Astrocyte (in vitro differentiated cells and primary cell): ENCODE measurements around the gene KIF23. TPM values are rescaled to one million over a fixed set of nuclear protein-coding genes. Genes with fewer than 3 reads are reported as not detected.
"Not testable (repeated sequence)": the region's sequence is repeated elsewhere in the genome, so short reads cannot be mapped to it uniquely, and the experiment has no call there.

Experiments
- DNase-seq: peaks from one replicate; pipeline ENCODE4 v3.0.0-alpha.2; 2010; ENCODE audit warnings: low read depth
- FAIRE-seq: peaks from 2 replicates; lab custom pipeline; 2011; peaks lifted over from hg19 to GRCh38; lab: Jason Lieb, UNC
- H2AFZ ChIP-seq: 2 replicates; pipeline ENCODE4 v1.6.0; 2012; ENCODE audit warnings: low read depth, low read length, inconsistent platforms
- H3K27ac ChIP-seq: 2 replicates; pipeline ENCODE4 v1.5.1; 2011; ENCODE audit warnings: low read depth, low read length, inconsistent platforms
- H3K27me3 ChIP-seq: 2 replicates; pipeline ENCODE4 v1.6.0; 2011; ENCODE audit warnings: low read length, inconsistent platforms; ENCODE audit not compliant: insufficient read depth
- H3K36me3 ChIP-seq: 2 replicates; pipeline ENCODE4 v1.5.1; 2011; ENCODE audit warnings: low read length, inconsistent platforms; ENCODE audit not compliant: insufficient read depth
- H3K4me1 ChIP-seq: 2 replicates; pipeline ENCODE4 v1.5.1; 2011; ENCODE audit warnings: low read length, inconsistent platforms; ENCODE audit not compliant: insufficient read depth
- H3K4me2 ChIP-seq: 2 replicates; pipeline ENCODE4 v1.6.0; 2012; ENCODE audit warnings: low read length, inconsistent platforms
- H3K4me3 ChIP-seq: 2 replicates; pipeline ENCODE4 v1.5.1; 2011; ENCODE audit warnings: low read depth, mild to moderate bottlenecking, low read length, inconsistent platforms; ENCODE audit not compliant: insufficient read depth
- H3K79me2 ChIP-seq: 2 replicates; pipeline ENCODE4 v1.6.0; 2012; ENCODE audit warnings: mild to moderate bottlenecking, low read length, inconsistent platforms; ENCODE audit not compliant: insufficient read depth
- H3K9ac ChIP-seq: 2 replicates; pipeline ENCODE4 v1.6.0; 2012; ENCODE audit warnings: mild to moderate bottlenecking, low read length, inconsistent platforms
- H3K9me3 ChIP-seq: 2 replicates; pipeline ENCODE4 v1.5.1; 2012; ENCODE audit warnings: low read depth, mild to moderate bottlenecking, low read length, inconsistent platforms; ENCODE audit not compliant: insufficient read depth
- H4K20me1 ChIP-seq: 2 replicates; pipeline ENCODE4 v1.6.0; 2012; ENCODE audit warnings: low read length, inconsistent platforms; ENCODE audit not compliant: insufficient read depth
- H3K27ac Mint-ChIP-seq: one replicate; pipeline ENCODE4 v1.8.0; 2021; ENCODE audit warnings: mild to moderate bottlenecking, mixed read lengths; ENCODE audit not compliant: unreplicated experiment
- H3K27me3 Mint-ChIP-seq: one replicate; pipeline ENCODE4 v1.8.0; 2021; ENCODE audit warnings: low read depth, mixed read lengths; ENCODE audit not compliant: unreplicated experiment
- H3K36me3 Mint-ChIP-seq: one replicate; pipeline ENCODE4 v1.8.0; 2021; ENCODE audit warnings: low read depth, mixed read lengths; ENCODE audit not compliant: unreplicated experiment
- H3K4me1 Mint-ChIP-seq: one replicate; pipeline ENCODE4 v1.8.0; 2021; ENCODE audit warnings: low read depth, mixed read lengths; ENCODE audit not compliant: unreplicated experiment
- H3K4me3 Mint-ChIP-seq: one replicate; pipeline ENCODE4 v1.8.0; 2021; ENCODE audit warnings: mild to moderate bottlenecking, moderate library complexity, mixed read lengths; ENCODE audit not compliant: unreplicated experiment
- H3K9me3 Mint-ChIP-seq: one replicate; pipeline ENCODE4 v1.8.0; 2021; ENCODE audit warnings: mild to moderate bottlenecking, mixed read lengths; ENCODE audit not compliant: unreplicated experiment
- CTCF ChIP-seq: IDR thresholded peaks from 2 replicates; pipeline ENCODE4 v1.5.1; 2011; ENCODE audit warnings: low read depth, mild to moderate bottlenecking, inconsistent platforms, low read length, moderate library complexity; ENCODE audit not compliant: insufficient read depth
- EZH2 ChIP-seq: IDR thresholded peaks from 2 replicates; pipeline ENCODE4 v1.6.1; 2012; ENCODE audit warnings: mild to moderate bottlenecking, low read length, inconsistent platforms; ENCODE audit not compliant: insufficient read depth
- total RNA-seq: library from RNA; stranded (reverse); gene quantifications from 2 replicates; pipeline ENCODE4 v1.2.1, GENCODE V29; 2021

The KIF23 gene
- total RNA-seq, 1 donor from 2014 or later: 11.8 TPM

- DNase-seq (no peak), FAIRE-seq (no peak)
- Histone ChIP-seq H3K36me3 (no peaks in the 10 kb centered on the region), H3K79me2 (no peaks in the 10 kb centered on the region), H3K27ac (no peak overlapping the region), H3K4me1 (no peaks in the 10 kb centered on the region), H3K4me2 (no peak overlapping the region), H3K27me3 (no peaks in the 10 kb centered on the region), H4K20me1 (no peaks in the 10 kb centered on the region), H2AFZ (no peak overlapping the region), H3K4me3 (no peak overlapping the region), H3K9ac (no peak overlapping the region), H3K9me3 (no peaks in the 10 kb centered on the region)
- TF ChIP-seq CTCF (no peak), EZH2 (no peak)
- no peak overlapping the region for H3K27ac Mint-ChIP-seq
- H3K27me3 Mint-ChIP-seq: peaks cover 33% of the 10 kb centered on the region
- H3K4me1 Mint-ChIP-seq: no peaks in the 10 kb centered on the region
- no peak overlapping the region for H3K4me3 Mint-ChIP-seq
- no peaks in the 10 kb centered on the region for H3K9me3 Mint-ChIP-seq
- H3K36me3 Mint-ChIP-seq: no peaks in the 10 kb centered on the region
Observed at GRCh38 chr15:69377216-69377970, 36.8 kb upstream of the KIF23 start.

- H3K36me3 ChIP-seq: no peaks in the 10 kb centered on the region
- no peaks in the 10 kb centered on the region for H4K20me1 ChIP-seq
- H3K9ac ChIP-seq: no peak overlapping the region
- no peaks in the 10 kb centered on the region for H3K4me1 ChIP-seq
- no peak overlapping the region for H3K27ac ChIP-seq
- H3K36me3 Mint-ChIP-seq: no peaks in the 10 kb centered on the region
- no peaks in the 10 kb centered on the region for H3K27me3 ChIP-seq
- no peaks in the 10 kb centered on the region for H3K4me1 Mint-ChIP-seq
- peaks cover 26% of the 10 kb centered on the region for H3K27me3 Mint-ChIP-seq
- no peaks in the 10 kb centered on the region for H3K79me2 ChIP-seq
- peak overlapping the region; percentile 50 for H3K4me3 Mint-ChIP-seq
- H3K9me3 Mint-ChIP-seq: no peaks in the 10 kb centered on the region
- H3K4me2 ChIP-seq: no peak overlapping the region
- no peak overlapping the region for H3K27ac Mint-ChIP-seq
- H2AFZ ChIP-seq: no peak overlapping the region
- FAIRE-seq: no peak
- no peak for DNase-seq
- H3K4me3 ChIP-seq: no peak overlapping the region
- H3K9me3 ChIP-seq: no peaks in the 10 kb centered on the region
- TF ChIP-seq CTCF (peak; percentile 8), EZH2 (no peak)
Observed at GRCh38 chr15:69380100-69380725, 33.9 kb upstream of the KIF23 start.

- DNase-seq (no peak), FAIRE-seq (no peak)
- Histone ChIP-seq H3K79me2 (no peaks in the 10 kb centered on the region), H3K27ac (no peak overlapping the region), H3K9ac (no peak overlapping the region), H3K4me3 (no peak overlapping the region), H3K4me2 (no peak overlapping the region), H3K36me3 (no peaks in the 10 kb centered on the region), H3K27me3 (no peaks in the 10 kb centered on the region), H2AFZ (no peak overlapping the region), H4K20me1 (peaks cover 3% of the 10 kb centered on the region), H3K4me1 (no peaks in the 10 kb centered on the region), H3K9me3 (no peaks in the 10 kb centered on the region)
- H3K9me3 Mint-ChIP-seq: no peaks in the 10 kb centered on the region
- peaks cover 25% of the 10 kb centered on the region for H3K27me3 Mint-ChIP-seq
- H3K27ac Mint-ChIP-seq: no peak overlapping the region
- TF ChIP-seq CTCF (no peak), EZH2 (no peak)
- H3K36me3 Mint-ChIP-seq: no peaks in the 10 kb centered on the region
- no peaks in the 10 kb centered on the region for H3K4me1 Mint-ChIP-seq
- no peak overlapping the region for H3K4me3 Mint-ChIP-seq
Observed at GRCh38 chr15:69380726-69381105, 33.4 kb upstream of the KIF23 start.

- H3K36me3 Mint-ChIP-seq, H3K9me3 Mint-ChIP-seq, H3K4me3 Mint-ChIP-seq, DNase-seq, H4K20me1 ChIP-seq, H3K27ac ChIP-seq, H3K27ac Mint-ChIP-seq, H3K4me2 ChIP-seq, H3K4me1 Mint-ChIP-seq, H2AFZ ChIP-seq, H3K36me3 ChIP-seq, H3K79me2 ChIP-seq, H3K9ac ChIP-seq, H3K27me3 ChIP-seq, H3K4me1 ChIP-seq, H3K9me3 ChIP-seq, FAIRE-seq, H3K4me3 ChIP-seq: not testable (repeated sequence)
- peaks cover 20% of the 10 kb centered on the region for H3K27me3 Mint-ChIP-seq
Observed at GRCh38 chr15:69382176-69382575, 32.0 kb upstream of the KIF23 start.
